ENCODE results near the gene SMPD4.
A peak's percentile ranks its signal among the peaks of the same experiment; 100 is the strongest.
"Not testable (repeated sequence)": the region's sequence is repeated elsewhere in the genome, so short reads cannot be mapped to it uniquely, and the experiment has no call there.

The SMPD4 gene, protein sequence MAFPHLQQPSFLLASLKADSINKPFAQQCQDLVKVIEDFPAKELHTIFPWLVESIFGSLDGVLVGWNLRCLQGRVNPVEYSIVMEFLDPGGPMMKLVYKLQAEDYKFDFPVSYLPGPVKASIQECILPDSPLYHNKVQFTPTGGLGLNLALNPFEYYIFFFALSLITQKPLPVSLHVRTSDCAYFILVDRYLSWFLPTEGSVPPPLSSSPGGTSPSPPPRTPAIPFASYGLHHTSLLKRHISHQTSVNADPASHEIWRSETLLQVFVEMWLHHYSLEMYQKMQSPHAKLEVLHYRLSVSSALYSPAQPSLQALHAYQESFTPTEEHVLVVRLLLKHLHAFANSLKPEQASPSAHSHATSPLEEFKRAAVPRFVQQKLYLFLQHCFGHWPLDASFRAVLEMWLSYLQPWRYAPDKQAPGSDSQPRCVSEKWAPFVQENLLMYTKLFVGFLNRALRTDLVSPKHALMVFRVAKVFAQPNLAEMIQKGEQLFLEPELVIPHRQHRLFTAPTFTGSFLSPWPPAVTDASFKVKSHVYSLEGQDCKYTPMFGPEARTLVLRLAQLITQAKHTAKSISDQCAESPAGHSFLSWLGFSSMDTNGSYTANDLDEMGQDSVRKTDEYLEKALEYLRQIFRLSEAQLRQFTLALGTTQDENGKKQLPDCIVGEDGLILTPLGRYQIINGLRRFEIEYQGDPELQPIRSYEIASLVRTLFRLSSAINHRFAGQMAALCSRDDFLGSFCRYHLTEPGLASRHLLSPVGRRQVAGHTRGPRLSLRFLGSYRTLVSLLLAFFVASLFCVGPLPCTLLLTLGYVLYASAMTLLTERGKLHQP

DNA sequence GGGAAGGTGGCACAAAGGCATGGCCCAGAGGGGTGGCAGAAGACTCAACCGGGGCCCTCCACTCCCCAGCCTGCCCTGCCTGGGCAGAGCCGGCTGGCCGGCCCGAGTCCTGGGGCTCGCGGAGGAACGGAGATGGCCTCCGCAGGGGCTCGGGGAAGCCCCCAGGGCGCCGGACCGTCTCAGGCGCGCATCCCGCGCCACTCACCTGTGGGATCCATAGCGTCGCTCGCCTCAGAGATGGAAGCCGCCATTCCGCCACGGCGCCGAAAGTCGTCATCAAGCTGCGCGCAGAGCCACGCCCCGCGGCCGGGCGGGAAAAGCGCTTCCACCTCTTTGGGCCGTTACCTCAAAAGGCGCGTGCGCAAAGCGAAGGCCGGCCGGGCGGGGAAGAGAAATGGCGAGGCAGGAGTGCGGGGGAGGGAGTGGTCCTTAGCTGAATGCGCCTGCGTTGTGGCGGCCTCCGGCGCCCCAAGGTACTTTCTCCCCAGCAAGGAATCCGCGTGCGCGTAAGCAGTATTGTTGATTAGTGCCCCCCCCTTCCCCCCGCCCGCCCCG, at the start of gene SMPD4:
SMPD4 (minus strand) TSS at position 278 of the 555 bp plus-strand sequence. CDS start 5,010 bp downstream, outside the sequence.
- peak; percentile 91 for DNase-seq

- not testable (repeated sequence) for DNase-seq
Observed at GRCh38 chr2:130230907-130231306, 49.5 kb upstream of the SMPD4 start.

- not testable (repeated sequence) for DNase-seq
Observed at GRCh38 chr2:130230376-130230775, 49.0 kb upstream of the SMPD4 start.

DNA sequence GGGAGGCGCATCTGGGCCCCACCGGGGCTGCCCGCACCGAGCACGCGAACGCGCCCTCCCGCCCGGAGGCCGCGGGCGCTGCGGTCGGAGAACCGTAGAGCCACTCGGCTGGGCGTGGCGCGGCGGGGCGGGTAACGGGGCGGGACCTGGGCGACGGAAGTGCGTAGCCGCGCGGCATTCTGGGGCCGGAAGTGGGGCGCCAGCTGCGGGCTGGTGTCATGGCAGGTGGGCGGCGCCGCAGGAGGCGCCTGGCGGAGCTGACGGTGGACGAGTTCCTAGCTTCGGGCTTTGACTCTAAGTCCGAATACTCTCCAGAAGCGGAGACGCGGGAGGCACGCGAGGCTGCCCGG, 47.7 kb upstream of the SMPD4 start:
- DNase-seq, result not testable (repeated sequence)

DNA sequence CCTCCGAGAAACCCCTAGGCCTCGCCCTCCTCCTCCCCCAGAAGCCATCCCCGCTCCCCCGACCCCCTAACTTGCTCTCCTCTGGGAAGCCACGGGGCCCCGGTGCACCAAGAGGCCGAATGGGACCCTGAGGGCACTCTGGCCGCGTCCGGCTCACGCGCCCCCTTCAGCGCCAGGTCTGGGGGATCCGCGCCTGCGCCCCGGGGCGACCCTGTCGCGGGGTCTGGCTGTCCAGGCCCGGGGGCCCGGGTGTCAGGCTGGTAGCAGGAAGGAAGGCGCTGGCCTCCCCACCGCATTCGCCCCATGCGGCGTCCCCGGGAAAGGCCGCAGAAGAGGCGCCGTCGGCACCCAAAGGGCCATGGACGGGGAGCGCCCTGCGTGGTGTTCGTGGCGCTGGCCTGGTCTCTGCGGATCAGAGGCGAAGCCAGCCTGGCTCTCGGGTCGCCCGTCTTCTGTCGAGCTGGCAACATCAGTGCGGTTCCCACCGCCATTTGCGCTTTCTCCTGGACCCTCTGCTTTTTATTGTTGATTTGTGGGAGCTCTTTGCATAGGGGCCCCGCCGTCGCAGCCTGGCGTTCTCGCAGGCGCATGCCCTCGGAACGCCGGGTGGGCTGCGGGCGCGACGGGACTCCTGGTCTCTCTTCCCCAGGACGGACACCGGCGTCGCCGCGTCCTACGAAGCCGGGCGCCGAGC, 47.2 kb upstream of the SMPD4 start:
- DNase-seq, result not testable (repeated sequence)

DNA sequence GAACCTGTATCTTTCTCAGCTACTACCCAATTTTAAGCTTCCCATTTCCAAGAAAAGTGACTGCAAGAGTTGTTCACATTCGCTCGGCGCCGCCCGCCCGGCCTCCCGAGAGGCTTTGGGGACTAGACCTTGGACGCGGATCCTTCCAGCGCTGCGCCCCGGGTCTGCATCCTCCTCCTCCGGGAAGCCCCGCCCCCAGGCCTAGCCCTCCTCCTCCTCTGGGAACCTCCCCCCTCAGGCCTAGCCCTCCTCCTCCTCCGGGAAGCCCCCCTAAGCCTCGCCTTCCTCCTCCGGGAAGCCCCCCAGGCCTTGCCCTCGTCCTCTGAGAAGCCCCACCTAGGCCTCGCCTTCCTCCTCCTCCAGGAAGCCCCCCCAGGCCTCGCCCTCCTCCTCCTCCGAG, 46.6 kb upstream of the SMPD4 start:
- not testable (repeated sequence) for DNase-seq

GRCh38 chr2:130222523-130222922, 41.1 kb upstream of the SMPD4 start:
- DNase-seq, result not testable (repeated sequence)

DNA sequence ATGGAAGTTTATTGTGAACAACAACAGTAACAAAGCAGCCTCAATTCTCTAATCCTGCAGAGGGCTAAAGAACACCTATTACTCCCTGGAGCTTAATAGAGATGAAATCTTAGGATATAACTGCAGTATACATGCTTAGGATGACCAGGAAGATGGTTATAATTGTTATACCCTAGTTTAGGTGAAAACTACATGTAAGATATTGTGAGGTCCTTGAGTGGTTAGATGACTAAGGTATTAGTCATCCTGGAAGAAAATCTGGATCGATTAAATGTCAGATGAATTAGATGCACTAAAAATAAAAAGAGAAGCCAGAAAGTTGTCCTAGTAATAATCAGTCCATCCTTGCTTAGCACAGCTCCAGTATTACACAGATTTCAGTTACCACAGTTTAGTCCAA, 39.1 kb upstream of the SMPD4 start:
- DNase-seq, result not testable (repeated sequence)

- DNase-seq, result not testable (repeated sequence)
Observed at GRCh38 chr2:130219147-130219546, 37.7 kb upstream of the SMPD4 start.

GRCh38 chr2:130207051-130207450, 25.6 kb upstream of the SMPD4 start:
- DNase-seq, result not testable (repeated sequence)

GRCh38 chr2:130203150-130203549, 21.7 kb upstream of the SMPD4 start:
- DNase-seq, result not testable (repeated sequence)

GRCh38 chr2:130202518-130202917, 21.1 kb upstream of the SMPD4 start:
- DNase-seq, result not testable (repeated sequence)

DNA sequence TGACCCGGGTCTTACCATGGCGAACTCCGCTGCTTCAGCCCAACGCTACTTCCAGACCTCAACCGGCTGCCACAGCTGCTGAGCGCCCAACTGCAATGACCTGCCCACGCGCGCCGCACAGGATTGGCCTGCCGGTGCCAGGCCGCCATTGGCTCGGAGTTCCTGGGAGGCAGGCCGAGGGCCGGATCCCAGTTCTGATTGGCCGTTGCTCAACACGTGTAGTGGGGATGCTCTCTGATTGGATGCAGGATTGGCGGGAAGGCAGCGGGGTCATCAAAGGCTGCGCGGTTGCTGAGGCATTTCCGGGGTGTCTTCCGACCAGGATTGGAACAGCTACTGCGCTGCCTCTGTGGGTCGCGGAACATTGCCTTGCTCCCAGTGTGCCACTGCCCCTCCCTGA, 16.9 kb upstream of the SMPD4 start, which contains the start of gene TUBA3E:
TUBA3E (minus strand) TSS at position 97 of the 400 bp plus-strand sequence; CDS start at position 18, 79 bp downstream.
- no peak for DNase-seq

DNA sequence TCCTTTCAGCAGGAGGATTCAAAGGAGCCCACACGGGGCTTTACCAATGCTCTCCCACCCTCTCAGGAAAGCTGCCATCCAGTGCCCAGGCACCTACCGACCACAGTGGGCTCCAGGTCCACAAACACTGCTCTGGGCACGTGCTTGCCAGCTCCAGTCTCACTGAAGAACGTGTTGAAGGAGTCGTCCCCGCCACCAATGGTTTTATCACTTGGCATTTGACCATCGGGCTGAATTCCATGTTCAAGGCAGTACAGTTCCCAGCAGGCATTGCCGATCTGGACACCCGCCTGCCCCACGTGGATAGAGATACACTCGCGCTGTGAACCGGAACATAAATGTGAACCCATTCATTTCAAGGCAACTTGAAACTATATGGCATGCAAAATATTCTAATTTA, 14.7 kb upstream of the SMPD4 start:
- not testable (repeated sequence) for DNase-seq

DNA sequence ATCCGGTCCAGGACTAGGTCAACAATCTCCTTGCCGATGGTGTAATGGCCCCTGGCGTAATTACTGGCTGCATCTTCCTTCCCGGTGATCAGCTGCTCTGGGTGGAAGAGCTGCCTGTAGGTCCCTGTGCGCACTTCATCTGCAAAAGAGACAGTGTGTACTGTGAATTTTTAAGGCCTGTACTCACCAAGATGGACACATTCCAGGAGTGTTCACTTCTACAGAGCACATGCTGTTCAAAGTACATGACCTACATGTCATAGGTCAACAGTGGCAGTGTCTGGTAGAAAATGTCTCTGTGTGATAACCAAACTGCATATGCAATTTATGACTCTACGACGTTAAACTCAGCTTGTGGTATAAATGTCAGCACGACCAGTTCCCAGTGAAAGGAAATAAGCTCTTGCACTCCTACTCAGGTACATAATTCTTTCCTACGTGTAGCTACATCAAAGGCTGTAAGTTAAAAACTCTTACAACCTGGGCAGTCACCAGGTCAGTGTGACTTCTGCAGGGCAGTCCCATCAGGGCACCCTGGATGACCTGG, 13.8 kb upstream of the SMPD4 start:
- not testable (repeated sequence) for DNase-seq

GRCh38 chr2:130193824-130194223, 12.4 kb upstream of the SMPD4 start:
- DNase-seq, result not testable (repeated sequence)

GRCh38 chr2:130192451-130192850, 11.0 kb upstream of the SMPD4 start:
- not testable (repeated sequence) for DNase-seq

DNA sequence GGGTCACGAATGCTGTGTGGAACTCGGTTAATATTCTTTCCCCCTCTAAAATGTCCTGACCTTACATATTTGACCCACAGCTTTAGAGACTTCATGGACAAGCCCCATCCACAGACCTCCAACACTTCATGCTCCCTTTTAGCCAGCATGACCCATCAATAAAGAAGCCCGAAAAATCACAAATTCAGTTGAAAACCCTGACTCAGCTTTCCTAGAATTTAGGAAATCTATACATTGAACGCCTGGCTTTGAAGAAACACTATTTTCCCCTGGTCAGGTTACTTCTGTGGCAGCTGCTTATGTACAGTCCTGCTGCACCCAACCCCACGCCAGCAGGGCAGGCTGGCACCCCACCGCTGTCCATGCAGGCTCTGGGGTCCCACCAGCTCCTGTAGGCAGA, 9.9 kb upstream of the SMPD4 start:
- not testable (repeated sequence) for DNase-seq

- DNase-seq, result no peak
Observed at GRCh38 chr2:130190237-130190636, 8.8 kb upstream of the SMPD4 start.

DNA sequence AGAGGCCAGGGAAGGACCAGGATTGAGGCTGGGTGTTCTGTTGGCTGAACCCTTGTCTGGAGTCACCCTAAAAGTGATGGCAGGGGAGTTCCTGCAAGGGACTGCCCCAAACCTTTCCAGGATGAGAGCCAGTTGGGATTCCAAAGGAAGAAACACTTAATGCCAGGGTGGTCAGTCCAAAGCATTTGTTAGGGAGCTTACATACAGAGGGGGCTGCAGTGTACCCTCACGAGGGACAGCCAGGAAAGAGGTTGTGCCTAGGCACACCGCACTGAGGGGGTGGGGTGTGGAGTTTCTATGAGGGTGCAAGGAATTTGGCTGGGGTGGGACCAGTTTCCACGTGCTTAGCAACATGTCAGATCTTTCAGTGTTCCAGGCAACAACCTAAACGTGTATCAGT, 7.6 kb upstream of the SMPD4 start:
- not testable (repeated sequence) for DNase-seq

DNA sequence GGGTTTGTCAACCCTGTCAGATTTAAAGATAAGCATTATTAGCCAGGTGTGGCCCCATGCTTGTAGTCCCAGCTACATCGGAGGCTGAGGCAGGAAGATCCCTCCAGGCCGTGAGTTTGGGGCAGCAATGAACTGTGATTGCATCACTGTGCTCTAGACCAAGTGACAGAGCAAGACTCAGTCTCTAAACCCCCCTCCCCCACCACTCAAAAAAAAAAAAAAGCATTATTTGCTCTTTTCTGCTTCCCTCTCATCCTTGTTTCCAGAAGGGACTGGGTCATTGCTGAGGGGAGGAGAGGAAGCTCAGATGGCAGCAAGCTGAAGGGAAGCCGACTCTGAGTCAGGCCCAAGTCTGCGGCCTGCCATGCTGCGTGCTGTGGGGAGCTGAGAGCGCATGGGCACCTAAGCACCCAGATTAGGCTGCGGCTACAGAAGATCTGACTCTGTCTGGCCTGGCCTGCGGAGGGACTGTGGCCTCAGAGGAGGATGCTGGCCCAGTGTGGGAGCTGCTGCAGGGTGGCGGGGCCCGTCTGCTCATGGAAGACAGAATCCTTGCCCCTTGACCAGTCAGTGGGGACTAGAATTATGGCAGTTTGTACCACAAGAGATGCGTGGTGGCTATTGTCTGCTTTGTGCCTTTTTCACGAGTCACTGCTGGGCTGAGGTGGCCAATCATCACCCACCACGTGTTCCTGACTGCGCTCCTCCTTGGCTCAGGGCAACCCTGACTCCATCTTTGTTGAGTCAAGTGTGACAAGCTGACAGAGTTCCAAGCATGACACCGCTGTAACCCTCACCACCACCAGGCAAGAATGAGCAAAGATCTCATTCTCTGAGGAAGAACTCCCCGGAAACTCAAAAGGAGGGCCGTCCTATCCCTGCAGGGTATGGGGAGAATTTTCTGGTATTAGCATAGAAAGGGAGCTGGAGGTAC, 6.7 kb upstream of the SMPD4 start:
- DNase-seq, result not testable (repeated sequence)
